HuH-7.5 (cell line): ENCODE data around the gene CD8A.

ENCODE experiments used
- DNase-seq: peaks from one replicate; pipeline ENCODE4 v3.0.0; 2011; ENCODE audit warnings: low spot score

Gene CD8A

DNA sequence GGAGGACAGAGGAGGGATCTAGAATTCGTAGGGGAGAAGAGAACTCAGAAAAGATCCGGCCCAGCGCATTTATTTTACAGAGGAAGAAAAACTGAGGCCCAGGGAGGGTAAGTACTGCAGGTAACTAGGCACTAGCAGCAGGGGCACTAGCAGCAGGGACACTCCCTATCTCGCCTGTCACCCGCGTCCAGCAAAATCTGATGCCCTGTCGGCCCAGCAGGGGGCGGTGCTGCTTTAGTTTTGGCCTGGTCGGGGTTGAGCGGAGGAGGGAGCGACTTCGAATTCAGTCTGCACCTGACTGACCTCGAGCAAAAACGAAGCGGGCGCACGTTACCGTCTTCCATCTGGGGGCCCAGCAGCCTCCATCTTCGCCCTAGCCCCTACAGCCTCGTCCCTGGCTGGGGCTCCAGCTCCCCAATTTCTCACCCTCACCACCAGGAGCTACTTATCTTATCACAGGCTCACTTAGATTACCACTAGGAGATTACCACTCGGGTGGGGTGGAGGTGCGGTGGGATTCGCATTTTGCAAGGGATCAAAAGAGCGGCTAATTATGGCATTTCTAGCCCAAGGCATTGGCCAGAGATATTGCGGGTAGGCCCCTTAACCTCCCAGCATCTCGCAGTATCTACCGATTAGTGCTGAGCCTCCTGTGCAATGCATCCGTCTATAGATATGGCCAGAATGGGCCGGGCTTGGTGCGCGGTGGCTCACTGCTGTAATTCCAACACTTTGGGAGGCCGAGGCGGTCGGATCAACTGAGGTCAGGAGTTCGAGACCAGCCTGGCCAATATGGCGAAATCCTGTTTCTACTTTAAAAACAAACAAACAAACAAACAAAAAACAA lies 17.8 kb upstream of the CD8A start:
- DNase-seq, result peak; percentile 97

DNA sequence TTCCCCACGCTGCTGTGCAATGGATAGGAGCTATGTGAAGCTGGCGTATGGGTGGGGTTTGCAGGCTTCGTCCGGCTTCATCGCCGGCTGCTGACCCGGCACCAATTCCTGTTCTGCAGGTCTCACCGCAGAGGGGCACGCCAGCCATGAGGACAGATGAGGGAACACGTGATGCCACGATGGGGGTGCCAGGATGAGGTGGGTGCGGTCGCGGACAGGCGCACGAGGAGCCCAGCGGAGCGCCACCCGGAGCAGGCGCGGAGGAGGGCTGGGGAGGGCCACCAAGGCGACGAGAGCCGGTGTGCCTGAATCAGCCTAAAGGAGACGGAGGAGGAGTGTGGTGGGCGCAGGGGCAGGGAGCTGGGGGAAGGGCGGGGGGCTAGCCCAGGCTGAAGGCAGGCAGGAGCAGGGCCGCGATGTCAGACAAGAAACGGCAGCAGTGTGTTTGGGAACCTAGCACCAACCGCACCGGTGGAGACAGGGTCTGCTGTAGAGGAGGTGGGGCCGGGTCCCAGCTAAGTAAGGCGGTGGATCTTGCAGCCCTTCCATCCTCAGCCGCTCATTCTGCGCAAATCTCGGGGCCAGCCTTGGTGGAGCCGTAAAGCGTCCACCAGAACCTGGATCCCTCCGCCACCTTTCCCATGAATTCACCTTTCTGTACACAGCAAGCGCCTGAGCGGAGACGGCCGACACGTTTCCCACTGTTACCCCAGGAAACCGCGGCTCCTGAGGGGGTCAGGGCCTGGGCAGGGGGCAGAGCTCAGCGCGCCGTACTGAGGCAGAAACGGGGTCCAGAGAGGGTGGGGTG lies 17.0 kb upstream of the CD8A start:
- DNase-seq, result peak; percentile 77

DNA sequence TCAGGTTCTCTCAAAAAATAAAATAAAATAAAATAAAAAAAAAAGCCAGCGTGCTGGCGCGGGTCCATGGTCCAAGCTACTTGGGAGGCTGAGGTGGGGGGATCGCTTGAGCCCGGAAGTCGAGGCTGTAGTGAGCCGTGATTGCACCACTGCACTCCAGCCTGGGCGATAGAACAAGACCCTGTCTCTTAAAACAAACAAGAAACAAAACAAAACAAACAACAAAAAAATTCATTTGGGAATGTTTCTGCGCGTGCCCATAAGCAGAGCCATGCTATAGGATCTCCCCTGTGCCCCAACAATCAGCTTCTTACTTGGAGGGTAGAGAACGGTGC lies 16.4 kb upstream of the CD8A start:
- DNase-seq, result no peak

DNA sequence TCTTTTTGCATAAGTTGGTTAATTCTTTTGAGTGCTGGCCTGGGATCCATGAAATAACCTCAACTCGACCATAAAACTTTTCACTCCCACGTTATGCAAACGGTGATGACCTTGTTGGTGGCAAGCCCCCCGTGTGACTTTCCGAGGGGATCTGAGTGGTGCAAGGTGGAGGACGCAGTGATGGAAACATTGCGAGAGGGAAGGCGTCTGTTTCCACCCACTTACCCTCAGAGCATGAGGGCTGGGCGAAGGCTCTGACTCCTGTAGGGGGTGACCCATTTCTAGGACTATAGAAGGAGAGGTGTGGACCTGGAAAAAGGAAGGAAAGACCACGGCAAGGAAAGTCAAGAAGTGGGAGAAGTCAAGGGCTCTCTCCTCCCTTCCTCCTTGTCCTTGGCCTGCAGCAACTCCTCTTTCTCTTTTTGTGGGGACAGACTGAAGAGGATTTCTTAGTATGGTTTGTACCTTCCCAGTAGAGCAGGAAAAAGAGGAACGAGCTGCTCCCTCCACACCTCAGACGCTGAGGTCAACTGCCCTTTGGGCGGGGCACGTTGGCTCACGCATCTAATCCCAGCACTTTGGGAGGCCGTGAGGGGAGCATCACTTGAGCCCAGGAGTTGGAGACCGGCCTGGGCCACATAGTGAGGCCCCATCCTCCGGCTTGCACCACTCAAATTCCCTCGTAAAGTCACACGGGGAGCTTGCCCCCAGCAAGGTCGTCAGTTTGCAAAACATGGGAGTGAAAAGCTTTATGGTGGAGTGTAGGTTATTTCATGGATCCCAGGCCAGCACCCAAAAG lies 15.5 kb upstream of the CD8A start:
- DNase-seq, result no peak

DNA sequence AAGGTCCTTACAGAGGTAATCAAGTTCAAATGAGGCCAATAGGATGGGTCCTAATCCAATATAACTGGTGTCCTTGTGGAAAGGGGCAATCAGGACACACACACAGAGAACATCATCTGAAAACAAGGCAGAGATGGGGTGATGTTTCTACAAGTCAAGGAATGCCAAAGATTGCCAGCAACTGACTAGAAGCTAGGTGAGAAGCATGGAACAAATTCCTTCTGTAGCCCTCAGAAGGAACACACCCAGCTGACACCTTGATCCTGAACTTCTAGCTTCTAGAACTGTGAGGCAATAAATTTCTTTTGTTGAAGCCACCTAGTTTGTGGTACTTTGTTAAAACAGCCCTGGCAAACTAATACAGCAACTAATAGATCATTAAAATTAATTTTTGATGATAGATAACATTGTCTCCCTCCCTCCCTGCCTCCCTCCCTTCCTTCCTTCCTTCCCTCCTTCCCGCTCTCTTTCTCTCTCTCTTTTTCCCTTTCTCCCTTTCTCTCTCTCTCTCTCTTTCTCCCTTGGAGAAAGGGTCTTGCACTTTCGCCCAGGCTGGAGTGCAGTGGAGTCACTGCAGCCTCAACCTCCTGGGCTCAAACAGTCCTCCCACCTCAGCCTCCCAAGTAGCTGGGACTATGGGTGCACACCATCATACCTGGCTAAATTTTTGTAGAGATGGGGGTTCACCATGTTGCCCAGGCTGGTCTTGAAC lies 10.3 kb upstream of the CD8A start:
- DNase-seq, result no peak

DNA sequence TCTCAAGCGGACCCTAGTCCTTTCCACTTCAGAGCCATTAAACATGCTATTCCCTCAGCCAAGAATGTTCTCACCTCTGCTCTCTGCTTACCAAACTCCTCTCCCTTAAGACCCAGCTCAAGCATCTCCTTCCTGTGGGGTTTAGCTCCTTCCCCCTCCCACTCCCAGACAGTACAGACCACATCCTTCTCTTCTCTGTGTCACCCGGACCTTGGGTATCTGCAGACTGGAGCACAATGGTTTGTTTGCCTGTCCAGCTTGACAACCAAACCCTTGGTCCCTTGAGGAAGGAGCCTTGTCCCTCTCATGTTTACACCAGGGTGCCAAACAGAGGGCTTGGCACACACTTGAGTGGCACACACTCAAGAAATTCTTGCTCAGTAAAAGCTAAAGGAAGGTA lies 4.1 kb upstream of the CD8A start:
- no peak for DNase-seq

DNA sequence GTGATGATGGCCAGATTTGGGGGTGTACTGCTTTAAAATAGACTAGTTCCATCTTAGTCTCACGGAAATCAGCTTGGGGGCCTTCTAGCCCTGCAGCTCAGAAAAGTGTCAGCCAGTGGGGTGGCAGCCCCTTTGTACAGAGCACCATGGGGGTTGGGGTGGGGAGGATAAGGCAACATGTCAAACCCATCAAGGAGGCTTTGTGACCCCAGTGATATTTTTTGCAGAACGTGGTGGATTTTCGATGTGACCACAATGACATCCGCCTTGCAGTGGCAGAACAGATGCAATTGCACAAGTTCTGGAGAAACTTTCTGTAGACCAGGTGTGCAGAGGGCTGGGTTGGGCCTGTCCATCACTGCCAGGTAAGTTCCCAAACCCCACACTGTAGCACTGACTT lies 3.0 kb upstream of the CD8A start:
- no peak for DNase-seq

DNA sequence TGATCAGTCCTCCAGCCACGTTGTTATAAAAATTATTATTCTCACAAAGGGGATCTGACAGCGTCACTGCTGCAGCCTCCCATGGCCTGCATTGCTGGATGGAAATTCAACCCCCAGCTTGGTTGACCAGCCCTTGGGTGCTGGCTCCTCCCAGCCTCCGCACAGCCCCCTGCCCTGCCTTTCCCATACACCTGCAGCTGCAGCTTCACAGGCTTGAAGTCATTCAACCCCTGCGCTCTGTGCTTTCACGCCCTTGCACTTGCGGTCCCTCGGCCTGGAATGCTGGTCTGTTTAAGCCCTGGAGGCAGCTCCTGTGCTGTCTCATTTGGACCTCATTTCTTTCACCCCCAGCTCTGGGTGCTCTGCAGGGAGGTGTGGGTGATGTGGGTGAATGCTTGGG lies 860 bp upstream of the CD8A start:
- DNase-seq, result no peak

DNA sequence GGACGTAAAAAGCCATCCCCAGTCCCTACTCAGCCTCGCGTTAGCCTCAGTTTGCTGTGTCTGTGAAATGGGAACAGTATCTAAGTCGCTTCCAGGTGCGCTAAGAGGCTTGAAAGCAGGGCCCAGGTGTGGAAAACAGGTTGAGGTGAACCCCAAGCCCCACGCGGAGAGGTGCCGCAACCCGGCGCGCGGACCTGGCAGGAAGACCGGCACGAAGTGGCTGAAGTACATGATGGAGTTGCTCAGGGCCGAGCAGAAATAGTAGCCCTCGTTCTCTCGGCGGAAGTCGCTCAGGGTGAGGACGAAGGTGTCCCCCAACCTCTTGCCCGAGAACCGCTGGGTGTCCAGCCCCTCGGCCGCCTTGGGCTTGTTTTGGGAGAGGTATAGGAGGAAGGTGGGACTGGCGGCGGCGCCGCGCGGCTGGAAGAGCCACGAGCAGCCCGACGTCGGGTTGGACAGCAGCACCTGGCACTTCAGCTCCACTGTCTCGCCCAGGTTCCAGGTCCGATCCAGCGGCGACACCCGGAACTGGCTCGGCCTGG lies 508 bp downstream of the CD8A start:
- DNase-seq, result no peak

DNA sequence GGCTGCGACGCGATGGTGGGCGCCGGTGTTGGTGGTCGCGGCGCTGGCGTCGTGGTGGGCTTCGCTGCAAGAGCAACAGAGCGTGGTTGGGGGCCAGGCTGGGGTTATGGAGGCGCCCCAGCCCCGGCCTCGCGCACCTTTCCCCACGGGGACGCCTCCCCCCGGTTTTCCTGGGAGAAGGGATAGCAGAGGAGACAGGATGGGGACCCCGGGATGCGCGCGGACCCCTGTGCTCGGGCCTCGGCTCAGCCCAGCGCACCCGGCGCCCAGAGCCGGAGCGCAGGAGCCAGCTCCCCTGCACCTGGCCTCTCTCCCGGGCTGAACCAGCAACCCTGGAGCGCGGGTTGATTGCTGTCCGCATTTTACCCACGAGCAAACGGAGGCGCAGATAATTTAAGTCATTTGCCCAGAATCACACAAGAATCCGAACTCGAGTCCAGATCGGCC lies 1.0 kb downstream of the CD8A start:
- no peak for DNase-seq

DNA sequence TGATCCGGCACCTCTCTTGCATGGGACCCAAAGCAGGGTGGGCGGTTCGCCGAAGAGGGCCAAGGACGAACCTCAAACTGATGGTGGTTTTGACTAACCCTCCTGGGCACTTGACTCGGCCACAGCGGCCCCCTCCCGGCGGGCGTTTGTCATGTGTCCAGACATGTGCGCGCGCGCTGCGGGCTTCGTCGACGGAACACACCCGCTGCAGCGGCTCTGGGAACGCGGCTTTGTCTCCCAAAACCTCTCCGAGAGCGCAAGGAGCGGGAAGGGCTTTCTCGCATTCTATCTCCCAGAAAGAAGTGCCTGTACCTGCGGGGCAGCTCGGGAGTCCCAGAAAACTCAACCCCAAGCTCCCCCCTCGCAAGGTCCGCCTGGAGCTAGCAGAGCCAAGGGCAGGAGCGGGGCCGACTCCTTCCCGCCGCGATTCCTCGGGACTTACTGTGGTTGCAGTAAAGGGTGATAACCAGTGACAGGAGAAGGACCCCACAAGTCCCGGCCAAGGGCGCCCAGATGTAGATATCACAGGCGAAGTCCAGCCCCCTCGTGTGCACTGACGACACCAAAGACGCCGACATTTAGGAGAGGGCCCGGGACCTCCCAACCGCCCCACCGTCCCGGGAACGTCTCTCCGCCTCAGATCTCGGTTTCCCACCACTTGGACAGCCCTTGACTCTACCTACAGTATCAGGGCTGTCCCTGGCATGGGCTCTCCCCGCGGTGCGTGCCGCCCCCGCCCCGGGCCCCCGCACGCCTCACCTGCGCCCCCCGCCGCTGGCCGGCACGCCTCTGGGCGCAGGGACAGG lies 1.6 kb downstream of the CD8A start:
- no peak for DNase-seq

DNA sequence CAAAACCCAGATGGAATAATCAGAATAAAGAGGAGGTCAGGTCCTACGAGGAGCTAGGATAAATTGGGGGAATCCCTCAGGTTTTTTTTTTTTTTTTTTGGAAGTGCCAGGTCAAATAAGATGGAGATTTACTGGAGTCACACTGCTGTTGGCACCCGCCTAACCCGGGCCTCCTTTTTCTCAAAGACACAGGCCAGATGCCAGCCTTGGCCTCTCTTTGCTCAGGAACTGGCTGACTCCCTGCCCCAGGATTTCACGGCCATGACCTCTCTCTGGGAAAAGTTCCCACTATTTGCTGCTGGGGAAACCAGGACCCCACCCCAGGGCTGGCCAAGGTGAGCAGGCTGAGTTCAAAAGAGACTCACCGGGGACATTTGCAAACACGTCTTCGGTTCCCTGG lies 2.5 kb downstream of the CD8A start:
- DNase-seq, result no peak

DNA sequence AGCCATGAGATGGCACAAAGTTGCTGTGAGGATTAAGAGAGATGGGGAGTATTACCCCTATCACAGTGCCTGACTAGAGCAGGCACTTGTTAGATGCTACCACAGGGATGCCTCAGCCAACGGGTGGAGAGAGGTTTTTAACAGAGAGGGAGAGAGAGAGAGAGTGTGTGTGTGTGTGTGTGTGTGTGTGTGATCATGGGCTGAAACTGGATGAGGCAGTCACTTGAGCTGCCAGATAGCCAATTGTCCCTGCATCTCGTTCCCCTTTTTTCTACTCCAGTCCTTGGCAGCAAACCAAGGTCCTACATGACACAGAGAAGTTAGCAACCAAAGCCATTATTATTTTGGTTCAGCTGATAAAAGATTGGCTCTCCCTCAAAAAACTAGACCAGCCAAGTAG lies 3.0 kb downstream of the CD8A start:
- DNase-seq, result no peak

DNA sequence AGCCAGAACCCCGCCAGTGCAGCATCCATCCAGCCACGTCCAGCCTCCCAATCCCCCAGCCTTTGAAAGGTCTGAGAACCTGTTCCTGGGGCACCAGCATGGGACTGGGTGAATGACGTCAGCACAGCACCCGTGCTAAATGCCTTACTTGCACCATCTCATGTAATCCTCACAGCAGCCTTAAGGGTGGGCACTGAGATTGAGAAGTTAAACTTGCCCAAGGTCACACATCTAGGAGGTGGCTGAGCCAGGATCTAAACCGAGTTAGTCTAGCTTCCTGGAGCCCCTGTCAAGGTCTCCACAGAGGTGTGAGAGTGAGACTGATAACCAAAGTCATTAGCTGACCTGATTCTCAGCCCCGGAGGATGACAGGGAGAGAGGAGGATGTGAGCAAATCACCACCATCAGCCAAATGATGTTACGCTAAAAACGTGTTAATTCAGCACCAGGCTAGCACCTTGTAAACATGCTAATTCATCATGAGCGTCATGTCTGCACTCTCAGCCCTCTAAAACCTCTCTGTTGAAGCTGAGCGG lies 4.6 kb downstream of the CD8A start:
- DNase-seq, result no peak

DNA sequence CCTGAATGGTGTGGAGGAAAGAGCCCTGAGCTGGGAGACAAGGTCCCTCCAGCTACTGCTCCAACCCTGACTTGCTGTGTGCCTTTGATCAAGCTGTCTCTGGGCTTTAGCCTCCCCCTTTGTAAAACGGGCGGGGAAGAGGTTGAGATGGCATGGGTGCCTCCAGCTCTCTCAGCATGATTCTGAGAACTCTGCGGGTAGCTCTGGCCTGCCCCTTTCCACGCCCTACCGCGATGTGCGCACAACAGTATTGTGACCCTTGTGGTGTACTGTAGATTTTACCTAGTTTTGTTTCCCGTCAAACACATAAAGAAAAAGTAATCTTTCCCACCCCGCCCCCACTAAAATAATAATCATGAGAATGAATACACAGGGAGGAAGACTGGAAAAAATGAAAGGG lies 5.3 kb downstream of the CD8A start:
- DNase-seq, result no peak

DNA sequence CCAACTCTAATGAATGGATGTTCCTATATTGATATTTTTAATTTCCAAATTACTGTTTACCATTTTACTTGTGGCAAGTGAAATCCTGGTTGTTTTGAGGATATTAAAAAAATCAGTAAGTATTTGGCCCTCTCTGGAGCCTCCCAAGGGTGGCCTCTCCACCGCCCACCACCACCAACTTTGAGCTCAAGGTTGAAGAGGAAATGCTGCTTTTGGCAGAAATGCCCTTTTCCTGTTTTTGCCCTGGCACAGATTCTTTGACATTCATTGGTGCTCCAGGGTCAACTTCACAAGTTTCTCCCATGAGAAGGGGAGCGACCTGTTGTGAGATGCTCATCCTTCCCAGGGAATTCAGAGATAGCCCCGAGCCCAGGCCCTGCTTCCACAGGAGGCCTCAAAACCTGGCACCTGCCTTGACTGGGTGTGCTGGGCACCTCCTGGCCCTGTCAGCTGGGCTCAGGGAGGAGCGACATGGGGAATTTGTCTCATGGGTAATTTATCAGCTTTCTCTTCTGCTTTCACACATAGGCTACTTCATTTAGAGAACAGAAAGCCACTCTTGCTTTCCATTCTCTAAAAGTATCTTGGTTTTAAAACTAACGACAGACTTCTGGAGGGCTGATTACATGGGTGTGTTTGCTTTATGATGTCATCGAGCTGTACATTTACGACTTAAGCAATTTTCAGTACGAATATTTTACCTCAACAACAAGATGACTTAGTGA lies 6.9 kb downstream of the CD8A start:
- DNase-seq, result no peak

DNA sequence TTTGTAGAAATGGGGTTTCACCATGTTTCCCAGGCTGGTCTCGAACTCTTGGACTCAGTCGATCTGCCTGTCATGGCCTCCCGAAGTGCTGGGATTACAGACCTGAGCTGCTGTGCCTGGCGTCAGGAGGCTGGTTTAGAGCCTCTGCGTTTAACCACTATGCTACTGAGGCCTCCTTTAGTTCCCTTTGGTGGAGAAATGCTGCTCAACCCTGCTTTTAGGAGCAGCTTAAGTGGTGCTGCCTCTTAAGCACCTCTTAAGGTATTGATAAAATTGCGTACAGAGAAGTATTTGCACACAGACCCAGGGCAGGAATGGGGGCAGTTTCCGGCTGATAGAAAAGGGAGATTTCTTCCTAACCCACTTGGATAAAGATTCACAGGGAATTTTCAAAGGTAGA lies 8.0 kb downstream of the CD8A start:
- no peak for DNase-seq

DNA sequence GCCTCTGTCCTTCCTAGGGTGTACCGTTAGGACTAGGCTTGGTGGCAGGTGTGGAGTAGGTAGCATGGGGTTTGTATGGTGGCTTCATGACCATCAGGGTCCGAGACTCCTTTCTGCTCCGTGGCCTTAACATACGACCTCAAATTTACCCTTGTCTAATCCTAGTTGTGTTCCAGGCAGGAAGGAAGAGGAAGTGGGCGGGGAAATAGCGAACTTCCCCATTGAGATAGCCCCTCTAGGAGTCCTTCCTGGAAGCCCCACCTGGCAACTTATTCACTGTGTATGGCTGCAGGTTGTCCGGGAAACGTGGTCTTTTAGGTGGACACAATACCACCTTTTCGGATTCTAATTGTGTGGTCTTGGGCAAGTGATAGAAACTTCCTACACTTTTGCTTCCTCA lies 9.3 kb downstream of the CD8A start:
- DNase-seq, result no peak

DNA sequence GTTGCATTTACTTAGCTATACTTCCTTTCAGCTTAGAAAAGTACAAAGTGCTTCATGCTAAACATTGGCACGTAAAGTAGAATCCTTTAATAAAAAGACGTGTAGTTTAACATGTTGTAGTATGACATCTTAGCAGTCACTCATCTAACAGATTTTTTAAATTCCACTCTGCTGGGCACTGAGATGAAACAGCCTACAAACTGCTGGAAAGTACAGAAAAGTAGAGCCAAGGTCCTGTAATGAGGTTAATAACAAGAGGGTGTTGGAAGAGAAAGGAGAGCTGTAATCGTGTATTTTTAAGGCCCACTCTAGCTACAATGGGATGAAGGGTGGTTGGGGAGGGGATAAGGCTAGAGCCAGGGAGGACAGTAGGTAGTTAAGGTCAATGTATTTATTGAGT lies 10.7 kb downstream of the CD8A start:
- no peak for DNase-seq

DNA sequence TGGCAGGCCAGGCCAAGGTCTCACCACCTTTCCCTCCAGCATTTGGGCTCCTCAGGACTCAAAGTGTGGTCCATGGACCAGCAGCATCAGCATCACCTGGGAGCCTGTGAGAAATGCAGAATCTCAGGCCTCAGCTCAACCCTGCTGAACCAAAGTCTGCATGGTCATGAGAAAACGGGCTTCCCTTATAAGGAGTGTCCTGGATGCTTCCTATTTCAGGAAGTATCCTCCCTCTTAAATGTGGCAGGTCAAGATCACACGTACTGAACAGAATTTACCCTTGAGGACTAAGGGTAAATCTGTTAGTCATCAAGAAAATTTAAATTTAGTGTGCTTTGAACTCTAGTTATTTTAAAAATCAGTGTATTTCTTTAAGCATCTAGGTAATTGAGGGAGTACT lies 11.8 kb downstream of the CD8A start:
- no peak for DNase-seq
